NCI-H2029 treated with DMSO at 0.1 percent for 48 hours (cell line): ENCODE results near the gene PPP1R16B.

Source experiments
- DNase-seq: peaks from one replicate; lab custom pipeline; 2025; lab: John Stamatoyannopoulos, UW

PPP1R16B gene

DNA sequence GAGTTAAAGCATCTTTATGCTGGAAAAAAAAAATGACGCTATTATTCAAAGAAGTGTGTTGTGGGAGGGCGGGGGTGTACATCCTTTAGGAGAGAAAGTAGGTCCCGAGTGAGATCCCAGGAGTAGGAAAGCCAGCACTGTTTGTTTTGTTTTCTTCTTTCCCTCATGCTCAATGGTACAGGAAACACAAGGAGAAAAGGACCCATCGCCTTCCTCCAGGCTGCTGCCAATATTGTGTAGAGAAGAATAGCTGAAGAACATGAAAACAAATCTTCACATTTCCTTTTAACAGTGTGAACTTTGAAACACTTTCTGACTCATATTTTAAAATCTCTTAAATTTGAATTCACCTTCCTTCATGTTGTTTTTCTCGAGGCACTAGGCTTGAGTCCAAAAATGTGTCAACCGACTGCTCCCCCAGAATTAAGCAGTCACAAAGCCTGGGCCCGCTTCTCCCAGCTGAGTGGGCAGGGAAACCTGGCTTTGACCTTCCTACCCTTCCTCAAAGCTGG, 22.3 kb downstream of the PPP1R16B start:
- DNase-seq = no peak

GRCh38 chr20:38828514-38829295, 23.2 kb downstream of the PPP1R16B start:
- no peak for DNase-seq

GRCh38 chr20:38829296-38829875, 23.9 kb downstream of the PPP1R16B start:
- no peak for DNase-seq

- DNase-seq = no peak
Measured at GRCh38 chr20:38830356-38830755, 24.9 kb downstream of the PPP1R16B start.

DNA sequence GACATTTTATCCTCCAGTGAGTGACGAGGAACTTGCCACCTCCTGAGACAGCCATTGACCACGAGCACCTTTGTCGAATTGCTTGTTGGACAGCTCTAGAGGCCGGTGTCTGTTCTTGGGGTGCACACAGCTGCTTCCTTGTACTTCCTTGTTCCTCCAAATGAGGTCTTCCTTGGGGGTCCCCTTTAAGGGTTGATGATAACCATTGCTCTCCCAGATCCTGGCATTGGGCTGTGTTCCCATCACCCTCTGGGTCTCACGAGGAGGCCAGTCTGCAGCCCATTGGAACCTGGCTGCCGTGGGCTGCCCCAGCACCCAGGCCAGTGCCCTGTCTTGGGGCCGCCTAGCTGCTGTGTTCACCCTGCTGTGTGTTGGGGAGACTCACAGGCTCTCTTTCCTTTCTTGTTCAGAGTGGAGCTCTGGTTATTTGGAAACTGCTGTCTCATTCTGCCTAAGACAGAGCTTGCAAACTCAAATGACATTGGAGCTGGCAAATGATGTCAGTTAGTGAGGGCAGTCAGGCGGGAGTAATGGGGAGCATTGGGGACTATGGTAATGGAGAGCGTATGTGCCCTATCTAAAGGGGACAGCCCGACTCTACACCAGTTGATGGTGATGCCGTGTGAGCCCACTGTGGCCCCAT, 25.7 kb downstream of the PPP1R16B start:
- DNase-seq = no peak

- DNase-seq = no peak
Measured at GRCh38 chr20:38831995-38832620, 26.6 kb downstream of the PPP1R16B start.

- DNase-seq = no peak
Measured at GRCh38 chr20:38833154-38833856, 27.8 kb downstream of the PPP1R16B start.

DNA sequence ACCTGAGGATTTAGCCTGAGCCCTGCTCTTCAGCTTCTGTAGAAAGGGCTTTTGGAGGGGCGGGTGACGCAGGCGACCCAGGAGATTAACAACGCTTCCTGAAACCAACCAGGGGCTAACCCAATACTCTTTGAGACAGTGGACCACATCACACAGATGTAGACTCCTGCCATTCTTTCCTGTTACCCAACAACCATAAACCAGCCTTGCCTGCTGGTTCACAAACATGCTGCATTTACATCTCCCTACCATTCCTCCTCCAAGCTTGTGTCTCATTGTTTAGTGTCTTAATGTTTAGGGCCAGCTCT, 28.3 kb downstream of the PPP1R16B start:
- no peak for DNase-seq

DNA sequence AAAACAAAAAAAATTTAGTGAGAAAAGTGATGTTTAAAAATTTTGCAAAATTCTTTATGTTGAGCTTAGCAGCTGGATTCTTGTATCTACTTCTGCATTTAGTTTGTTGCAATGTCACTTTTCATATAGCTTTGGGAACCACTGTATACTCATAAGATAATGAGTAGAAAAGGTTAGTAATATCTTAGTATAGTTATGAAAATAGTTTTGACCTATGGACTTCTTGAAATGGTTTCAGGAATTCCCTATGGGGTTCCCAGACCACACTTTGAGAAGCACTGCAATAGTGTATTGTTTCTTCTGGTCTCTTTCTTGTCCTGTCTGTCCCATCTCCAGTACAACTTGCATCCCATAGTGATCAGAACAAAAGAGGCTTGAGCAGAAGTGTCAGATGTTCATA, 29.4 kb downstream of the PPP1R16B start:
- no peak for DNase-seq

GRCh38 chr20:38835792-38836191, 30.3 kb downstream of the PPP1R16B start:
- DNase-seq = no peak

DNA sequence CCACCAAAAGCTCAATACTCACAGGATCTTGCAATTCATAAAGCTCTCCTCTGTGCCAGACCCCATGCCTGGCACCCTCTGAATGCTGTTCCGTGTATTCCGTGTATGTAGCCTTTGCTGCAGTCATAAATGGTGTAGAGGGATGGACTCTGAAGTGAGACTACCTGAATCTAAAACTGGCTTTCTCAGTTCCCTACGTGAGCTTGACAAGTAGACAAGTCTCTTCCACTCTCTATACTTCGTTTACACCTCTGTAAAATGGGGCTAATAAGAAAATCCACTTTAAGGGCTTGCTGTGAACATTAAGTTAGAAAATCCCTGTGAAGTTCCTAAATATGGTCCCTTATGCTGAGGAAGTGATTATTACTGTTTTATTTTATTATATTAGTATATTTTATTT, 31.5 kb downstream of the PPP1R16B start:
- no peak for DNase-seq

GRCh38 chr20:38838326-38838725, 32.8 kb downstream of the PPP1R16B start:
- no peak for DNase-seq

DNA sequence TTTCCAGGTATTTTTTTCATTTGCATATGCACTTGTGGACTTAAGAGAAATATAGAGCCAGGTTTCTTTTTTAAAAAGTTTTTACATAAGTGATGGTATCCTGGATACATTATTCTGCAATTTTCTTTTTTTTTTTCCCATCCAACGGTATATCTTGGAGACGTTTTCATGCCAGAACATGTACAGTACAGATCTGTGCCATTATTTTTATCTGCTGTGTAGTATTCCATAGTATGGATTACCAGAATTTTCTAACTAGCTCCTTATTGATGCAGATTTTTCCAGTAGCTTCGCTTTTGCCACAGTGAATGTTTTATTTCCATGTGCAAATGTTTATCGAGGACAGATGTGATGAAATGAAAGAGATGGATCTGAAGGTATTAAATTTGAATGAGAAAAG, 34.1 kb downstream of the PPP1R16B start:
- no peak for DNase-seq

DNA sequence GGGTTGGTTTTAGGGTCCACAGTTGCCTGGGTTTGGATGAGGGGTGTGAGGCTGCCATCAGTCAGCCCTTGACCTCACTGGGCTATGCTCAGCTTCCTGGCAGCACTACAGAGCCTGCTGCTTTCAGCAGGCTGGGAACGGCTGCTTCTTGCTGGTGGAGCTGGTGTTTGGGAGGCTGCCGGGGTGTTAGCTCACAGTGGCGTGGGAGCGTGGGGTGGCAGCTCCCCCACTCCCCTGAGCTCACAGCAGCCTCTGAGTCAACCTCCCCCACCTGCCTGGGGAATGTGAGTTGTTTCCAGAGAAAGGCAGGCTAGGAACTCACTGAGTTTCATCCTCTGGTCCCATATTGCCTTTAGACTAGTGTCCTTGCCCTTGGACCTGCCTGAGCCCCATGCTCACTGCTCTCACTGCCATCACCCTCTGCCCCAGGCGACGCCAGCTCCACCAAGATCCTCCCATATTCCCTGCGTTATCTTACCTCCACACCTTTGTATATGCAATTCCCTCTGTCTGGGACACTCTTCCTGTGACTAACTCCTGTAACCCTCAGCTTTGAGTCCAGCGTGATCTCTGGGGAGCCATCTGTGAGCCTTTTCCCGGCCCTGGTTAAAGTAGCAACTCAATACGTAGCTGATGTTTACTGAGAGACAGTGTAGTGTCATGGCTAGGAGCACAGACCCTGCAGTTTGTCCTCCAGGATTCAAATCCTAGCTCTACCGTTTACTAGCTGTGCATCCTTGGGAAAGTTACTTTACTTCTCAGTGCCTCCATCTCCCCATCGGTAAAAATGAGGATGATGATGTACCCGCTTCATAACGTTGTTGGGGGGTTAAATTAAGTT, 34.8 kb downstream of the PPP1R16B start:
- DNase-seq = no peak

- DNase-seq = no peak
Measured at GRCh38 chr20:38840894-38841470, 35.5 kb downstream of the PPP1R16B start.

DNA sequence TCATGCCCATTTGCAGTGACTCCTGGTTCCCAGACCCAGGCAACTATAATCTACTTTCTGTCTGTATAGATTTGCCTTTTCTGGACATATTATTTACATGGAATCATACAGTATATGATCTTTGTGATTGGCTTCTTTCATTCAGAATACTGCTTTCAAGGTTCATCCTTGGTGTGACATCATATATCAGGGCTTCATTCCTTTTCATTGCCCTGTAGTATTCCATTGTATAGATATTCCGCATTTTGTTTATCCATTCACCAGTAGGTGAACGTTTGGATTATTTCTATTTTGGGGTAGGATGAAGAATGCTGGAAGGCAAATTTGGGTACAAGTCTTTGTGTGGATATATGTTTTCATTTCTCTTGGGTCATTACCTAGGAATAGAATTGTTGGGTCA, 36.1 kb downstream of the PPP1R16B start:
- DNase-seq = no peak

GRCh38 chr20:38842026-38842425, 36.5 kb downstream of the PPP1R16B start:
- DNase-seq = no peak

DNA sequence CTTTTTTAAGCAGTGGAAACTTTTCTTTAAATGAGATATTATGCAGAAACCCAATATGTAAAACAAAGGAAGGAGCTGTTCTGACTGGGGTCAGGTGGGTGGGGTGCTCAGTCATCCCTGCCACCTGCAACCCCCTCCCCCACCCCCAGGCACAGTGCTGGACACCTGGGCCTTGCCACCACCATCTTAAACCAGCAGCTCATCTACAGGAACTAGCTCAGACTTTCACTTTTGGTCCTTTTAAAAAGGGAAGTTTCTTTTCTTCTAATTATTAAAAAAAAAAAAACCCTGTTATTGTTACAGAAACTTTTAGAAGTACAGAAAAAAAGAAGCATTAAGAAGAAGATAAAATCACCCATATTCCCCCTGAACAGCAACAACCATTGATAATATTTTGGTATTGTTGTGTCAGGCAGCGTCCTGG, 37.1 kb downstream of the PPP1R16B start:
- no peak for DNase-seq

GRCh38 chr20:38843346-38843745, 37.8 kb downstream of the PPP1R16B start:
- no peak for DNase-seq

GRCh38 chr20:38844963-38845362, 39.5 kb downstream of the PPP1R16B start:
- DNase-seq = no peak

DNA sequence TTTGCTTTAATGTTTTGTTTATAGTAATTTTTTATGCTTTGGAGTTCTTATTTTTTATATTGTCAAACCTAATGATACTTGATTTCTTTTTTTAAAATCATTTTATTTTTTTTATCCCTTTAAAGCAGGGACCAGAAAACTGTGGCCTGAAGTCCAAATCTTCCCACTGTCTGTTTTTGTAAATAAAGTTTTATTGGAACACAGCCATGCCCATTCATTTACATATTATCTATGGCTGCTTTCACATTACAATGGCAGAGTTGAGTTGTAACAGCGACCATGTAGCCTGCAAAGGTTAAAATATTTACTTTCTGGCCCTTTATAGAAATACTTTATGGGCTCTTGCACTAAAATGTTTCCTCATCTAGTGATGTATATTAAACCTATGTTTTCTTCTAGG, 42.3 kb downstream of the PPP1R16B start:
- no peak for DNase-seq
